Stimulated activated CD4-positive, alpha-beta T cell treated with anti-CD3 and anti-CD28 coated beads, TNF-alpha, amount 100 ng/mL, for 1 hour (primary cell): ENCODE results near the gene PLEKHG4.

ENCODE experiments used
- DNase-seq, 3 donors: peaks; one replicate each; pipeline ENCODE4 v3.0.0-alpha.2; 2020; ENCODE audit warnings: low read depth in 3 of 3, low spot score in 1 of 3

Gene PLEKHG4, protein sequence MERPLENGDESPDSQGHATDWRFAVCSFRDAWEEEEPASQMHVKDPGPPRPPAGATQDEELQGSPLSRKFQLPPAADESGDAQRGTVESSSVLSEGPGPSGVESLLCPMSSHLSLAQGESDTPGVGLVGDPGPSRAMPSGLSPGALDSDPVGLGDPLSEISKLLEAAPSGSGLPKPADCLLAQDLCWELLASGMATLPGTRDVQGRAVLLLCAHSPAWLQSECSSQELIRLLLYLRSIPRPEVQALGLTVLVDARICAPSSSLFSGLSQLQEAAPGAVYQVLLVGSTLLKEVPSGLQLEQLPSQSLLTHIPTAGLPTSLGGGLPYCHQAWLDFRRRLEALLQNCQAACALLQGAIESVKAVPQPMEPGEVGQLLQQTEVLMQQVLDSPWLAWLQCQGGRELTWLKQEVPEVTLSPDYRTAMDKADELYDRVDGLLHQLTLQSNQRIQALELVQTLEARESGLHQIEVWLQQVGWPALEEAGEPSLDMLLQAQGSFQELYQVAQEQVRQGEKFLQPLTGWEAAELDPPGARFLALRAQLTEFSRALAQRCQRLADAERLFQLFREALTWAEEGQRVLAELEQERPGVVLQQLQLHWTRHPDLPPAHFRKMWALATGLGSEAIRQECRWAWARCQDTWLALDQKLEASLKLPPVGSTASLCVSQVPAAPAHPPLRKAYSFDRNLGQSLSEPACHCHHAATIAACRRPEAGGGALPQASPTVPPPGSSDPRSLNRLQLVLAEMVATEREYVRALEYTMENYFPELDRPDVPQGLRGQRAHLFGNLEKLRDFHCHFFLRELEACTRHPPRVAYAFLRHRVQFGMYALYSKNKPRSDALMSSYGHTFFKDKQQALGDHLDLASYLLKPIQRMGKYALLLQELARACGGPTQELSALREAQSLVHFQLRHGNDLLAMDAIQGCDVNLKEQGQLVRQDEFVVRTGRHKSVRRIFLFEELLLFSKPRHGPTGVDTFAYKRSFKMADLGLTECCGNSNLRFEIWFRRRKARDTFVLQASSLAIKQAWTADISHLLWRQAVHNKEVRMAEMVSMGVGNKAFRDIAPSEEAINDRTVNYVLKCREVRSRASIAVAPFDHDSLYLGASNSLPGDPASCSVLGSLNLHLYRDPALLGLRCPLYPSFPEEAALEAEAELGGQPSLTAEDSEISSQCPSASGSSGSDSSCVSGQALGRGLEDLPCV

DNA sequence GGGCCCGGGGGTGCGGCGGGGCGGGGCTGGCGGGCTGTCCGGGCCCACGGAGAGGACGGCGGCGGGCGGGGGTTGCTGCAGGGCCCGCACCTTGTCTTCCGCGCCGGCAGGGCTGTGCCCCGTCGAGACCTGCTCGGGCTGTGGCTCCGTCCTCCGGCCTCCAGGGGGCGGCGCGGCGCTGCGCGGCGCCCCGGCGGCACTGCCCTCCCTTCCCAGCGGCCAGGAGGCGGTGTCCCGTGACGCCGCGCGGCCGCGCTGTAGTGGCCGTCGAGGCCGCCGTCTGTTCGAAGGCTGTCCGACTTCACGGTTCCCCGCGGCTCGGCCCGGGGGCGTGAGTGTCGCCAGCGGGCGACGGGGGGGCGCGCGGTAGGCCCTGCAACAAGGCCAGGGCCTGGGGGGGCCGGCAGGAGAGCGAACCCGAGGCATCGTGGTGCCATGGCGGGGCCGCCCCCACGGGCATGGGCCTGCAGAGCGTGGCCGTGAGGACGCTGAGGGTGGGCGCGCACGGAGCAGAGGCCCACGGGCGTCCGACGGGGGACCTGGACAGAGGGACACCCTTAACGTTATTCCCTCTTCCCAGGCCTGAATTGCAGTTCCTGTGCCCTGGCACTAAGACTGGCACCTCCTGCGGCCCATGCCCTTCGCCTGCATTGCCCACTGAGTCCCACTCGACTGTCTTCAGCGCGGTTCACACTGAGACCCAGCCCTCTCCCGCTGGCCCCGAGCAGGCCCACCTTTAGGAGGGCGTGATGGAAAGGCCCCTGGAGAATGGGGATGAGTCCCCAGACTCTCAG lies at the start of gene PLEKHG4:
Gene PLEKHG4, plus strand, starts transcription at position 237 of the 794 bp plus-strand sequence. Its CDS starts 513 bp downstream, at position 750.
- DNase-seq: peak; percentile 47 to 73 (median 68)

DNA sequence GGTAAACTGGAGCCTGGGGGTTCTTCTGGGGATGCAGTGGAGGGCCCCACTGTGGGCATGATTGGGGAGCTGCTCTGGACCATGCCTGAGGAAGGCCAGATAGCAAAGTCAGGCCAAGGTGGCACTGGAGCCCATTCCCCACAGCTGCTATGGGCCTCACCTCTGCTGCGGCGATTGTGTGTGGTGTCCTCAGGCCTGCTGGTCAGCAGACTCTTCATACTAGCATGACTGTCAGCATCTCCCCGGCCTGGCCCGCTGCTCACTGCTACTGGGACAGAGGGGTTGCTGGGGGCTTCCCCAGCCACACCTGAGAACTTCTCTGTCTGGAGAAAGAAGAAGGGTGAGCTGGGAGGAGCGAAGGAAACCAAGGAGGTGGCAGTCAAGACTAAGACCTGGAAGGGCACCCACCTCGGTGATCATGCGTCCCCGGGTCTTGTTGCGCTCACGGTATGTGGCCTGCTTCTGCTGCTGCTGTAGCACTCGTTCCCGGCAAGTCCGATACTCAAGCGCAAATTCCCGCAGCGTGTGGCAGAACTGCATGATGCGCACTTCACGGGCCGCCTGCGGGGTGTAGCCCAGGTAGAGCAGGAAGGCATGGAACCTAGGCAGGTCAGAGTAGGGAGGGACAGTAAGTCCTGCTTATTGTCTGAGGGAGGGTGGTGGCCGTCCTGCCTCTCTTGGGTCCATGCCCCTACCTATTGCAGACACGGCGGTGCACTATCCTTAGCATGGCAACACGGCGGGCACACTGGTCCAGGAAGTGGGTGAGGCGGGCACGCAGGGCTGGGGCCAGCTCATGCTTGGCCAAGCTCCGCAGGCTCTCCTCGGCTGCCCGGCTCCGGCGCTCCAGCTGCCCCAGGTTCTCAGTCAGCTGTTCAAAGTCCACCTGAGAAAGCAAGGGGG lies 49.2 kb upstream of the PLEKHG4 start:
- no peak for DNase-seq

DNA sequence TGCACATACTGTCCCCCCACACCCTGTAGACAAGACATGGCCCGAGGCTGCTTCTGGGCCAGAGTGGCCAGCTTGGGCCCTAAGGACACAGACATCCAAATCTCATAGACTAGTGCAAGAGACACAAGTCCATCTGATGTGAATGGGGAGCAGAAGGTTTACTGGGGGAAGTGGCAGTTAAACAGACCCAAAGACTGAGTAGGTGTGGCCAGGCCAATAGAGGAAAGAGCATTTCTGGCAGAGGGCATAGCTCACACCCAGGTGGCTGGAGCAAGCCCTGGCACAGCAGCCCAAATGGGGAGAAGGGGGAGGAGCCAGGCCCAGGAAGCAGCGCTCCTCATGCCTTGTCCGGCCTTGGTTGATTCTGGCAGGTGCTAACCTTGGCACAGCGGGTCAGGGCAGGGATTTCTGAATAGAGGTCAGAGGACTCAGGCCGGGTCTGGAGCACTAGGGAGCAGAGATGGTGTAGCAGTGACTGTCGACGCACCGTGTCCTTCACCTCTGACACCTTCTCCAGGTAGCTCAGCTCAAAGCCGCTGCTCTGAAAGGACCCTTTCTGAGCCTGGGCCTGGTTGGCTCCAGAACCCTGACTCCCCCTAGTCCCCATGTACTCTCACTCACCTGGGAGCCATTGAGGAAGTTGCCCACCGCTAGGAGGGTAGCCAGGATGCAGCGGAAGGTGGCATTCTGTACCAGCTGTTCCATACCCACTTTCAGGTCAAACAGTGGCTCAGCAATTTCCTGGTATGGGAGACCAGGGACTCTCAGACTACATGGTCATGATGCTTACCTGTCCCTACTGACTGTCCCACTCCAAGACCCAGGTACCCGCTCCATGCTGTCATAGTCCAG lies 48.3 kb upstream of the PLEKHG4 start:
- DNase-seq: no peak

DNA sequence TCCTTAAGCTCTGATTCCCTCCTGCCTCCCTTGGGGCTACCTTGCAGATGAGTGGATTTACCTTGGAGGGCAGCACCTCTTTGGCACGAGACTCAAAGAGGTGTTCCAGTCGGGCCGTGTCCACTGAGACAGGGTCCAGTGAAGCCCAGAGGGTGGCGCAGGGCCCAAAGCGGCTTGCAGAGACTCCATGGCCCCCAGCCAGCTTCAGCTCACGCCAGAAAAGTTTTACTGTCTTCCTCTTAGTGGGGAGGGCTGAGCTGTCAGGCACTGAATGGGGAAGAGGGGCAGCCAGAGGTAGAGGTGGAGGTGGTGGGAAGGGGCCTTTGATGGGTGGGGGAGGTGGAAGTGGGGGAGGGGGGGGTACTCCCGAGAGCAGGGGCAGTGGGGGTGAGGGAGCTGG lies 45.7 kb upstream of the PLEKHG4 start:
- no peak for DNase-seq

DNA sequence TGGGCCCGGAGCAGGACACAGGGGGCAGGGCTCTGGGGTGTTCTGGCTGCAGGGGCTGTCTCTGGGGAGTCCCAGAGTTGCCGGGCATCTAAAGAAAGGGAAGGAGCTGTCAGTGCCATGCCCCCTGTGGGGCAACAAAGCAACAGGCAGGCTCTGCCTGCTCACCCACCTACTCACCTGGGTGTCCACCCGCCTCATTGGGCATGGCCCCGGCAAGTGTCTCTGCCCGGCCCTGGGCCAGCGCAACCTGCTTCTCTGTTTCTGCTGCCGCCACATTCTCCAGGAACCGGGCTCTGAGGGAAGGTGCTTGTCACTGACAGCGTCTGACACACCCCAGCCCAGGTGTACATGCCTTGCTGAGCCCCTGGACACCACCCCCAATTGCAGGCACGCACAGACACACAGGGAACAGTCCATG lies 45.1 kb upstream of the PLEKHG4 start:
- DNase-seq: no peak

DNA sequence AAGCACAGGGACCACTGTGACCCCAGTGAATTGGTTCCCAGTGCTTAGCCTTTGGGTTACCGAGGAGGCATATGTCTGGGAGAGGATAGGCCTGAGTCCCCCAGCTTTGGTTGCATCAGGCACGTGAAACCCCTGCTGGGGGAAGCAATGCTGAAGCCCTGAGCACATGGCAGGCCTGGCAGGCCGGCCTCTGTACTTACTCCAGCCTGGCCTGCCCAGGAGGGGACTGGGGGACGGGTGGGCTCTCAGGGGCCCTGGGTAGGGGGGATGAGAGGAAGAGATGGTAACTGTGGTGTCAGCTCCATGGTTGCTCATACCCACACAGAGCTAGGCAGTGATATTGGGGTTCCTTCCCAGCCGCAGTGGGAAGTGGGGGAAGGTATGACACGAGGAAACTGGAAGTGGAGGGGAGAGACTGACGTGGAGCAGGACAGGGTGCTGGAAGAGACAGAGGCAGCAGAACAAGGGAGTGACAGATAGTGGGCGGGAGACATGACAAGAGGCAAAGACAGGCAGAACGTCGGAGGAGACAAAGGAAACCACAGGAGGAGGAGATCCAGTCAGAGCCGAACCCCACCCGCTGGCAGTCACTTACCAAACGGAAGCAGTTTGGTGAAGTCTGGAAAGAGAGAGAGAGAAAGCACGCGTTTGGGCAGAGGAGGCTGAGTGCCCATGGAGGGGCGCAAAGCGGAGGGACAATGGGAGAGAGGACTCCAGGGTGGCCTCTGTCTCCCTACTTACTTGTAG lies 43.3 kb upstream of the PLEKHG4 start:
- peak in 1 of 3 donors; percentile 33 for DNase-seq

DNA sequence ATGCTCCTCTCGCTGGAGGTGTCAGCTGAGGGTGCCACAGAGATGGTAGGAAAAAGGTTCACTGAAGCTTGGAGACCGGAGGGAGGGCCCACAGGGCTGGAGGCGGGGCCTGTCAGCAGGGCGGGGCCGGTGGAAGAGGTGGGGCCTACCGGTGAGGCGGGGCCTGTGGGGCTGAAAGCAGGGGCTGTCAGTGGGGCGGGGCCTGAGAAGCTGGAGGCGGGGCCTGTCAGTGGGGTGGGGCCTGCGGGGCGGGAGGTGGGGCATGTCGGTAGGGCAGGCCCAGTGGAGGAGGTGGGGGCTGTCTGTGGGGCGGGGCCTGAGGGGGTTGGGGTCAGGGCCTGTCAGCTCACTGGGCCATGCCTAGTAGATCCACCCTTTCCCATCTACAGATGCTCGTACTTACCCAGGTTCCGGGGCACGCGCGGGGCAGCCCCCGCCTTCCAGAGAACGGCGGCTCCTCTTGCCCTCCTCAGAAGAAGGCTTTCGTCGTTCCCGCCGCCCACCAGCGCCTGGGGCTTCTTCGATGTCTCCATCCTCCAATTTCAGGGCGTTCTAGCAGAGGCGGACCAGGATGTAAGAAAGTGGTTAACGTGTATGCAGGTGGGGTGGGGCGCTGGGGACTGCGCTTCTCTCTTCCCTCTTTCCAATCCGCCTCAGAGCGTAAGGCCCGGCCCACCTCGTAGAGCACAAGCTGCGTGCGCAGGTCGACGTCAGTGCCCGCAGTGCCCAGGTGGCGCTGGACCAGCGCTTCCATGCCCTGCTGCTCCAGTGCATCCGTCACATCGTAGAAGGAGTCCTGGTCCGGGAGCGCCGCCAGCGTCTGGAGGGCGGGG lies 42.6 kb upstream of the PLEKHG4 start:
- DNase-seq: peak; percentile 39 to 64 (median 45)

DNA sequence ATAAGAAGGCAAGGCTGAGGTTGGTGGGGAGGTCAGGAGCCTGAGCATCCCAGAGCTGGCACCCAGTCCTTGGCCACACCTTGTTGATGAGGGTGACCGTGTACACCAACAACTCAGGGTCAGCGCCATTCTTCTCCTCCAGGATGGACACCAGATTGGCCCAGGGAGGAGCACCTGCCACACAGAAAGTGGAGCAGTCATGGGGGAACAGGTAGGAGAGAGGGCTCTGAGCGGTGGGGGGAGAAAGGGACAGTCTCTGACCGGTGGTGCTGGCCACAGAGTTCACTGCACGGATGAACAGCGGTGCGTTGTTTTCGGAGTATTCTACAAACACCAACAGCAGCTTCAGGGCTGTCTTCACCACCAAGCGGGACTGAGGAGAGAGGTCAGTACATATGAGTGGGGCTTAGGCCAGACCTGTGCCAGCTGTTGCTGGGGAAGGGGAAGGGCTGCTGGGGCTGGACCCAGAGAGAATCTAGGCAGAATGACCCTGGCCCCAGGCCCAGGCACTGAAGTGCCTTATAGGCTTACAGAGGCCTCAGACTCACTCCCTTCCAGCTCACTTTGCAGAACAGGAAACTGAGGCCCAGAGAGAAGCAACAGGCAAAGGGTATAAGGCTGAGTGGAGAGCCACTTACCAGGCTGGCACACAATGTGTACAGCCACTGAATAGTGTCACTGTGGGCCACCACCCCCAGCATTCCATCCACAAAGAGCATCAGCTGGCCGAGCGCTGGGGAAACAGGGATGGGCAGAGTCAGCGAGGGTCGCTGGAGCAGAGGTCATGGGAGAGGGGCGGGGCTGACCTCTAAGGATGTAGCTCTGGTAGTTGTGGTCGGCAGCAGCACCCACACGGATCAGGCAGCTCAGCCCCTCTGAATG lies 41.7 kb upstream of the PLEKHG4 start:
- no peak for DNase-seq

DNA sequence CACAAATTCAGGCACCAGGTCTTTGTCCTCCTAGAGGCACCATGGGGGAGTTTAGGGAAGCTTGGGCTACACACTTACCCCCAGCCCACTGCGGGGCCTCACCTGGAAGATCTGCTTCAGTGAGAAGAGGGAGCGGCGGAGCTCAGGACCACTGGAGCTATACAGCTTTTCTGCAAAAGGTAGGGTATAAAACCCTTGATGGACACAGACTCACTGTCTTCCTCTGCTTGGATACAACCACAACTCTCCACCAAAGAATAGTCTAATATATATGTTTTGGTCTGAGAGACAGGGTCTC lies 41.1 kb upstream of the PLEKHG4 start:
- DNase-seq: no peak

DNA sequence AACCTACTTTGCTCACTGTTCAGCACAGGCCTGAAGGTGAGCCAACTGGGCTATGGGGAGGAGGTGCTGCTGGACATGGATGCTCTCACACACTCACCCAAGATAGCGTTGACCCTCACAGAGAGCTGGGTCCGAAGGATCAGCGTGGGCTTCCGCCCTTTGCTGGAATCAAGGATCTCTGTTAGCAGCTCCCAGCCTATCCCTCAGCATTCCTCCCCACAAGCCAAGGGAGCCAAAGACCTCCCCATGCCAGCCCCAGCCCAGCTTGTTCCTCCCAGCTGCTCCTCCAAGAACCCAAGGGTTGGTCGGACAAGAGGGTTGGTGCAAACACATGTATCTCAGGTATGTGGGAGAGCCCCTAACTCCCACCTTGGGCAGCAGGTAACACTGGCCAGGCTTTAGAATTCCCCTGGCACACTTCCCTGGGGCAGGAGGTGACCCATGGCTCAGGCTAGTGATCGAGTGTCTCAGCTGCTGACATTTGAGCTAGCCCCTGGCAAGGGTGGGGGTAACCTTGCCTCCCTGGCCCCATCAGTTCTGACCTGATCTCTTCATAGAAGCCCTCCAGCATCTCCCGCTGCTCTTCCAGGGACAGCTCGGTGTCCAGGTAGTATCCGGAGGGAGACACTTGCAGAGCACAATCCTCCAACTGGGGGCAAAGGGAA lies 40.4 kb upstream of the PLEKHG4 start:
- DNase-seq: no peak

DNA sequence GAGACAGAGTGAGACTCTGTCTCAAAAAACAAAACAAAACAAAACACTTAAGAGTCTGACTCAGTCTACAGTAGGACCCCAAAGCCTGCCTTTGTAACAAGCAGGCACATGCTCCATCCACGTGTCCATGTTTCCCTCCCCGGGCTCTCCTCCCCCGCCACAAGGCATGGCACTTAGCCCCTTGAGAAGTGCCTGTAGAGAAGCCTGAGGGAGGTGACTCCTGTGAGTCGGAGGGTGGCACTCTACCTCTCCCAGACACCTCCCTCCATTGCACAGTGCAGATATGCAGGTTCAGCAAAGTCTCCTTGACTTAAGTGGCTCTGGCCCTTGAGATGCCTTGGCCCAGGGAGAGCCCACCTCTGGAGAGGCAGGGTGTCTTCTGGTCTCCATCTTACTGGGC lies 38.8 kb upstream of the PLEKHG4 start:
- no peak for DNase-seq

DNA sequence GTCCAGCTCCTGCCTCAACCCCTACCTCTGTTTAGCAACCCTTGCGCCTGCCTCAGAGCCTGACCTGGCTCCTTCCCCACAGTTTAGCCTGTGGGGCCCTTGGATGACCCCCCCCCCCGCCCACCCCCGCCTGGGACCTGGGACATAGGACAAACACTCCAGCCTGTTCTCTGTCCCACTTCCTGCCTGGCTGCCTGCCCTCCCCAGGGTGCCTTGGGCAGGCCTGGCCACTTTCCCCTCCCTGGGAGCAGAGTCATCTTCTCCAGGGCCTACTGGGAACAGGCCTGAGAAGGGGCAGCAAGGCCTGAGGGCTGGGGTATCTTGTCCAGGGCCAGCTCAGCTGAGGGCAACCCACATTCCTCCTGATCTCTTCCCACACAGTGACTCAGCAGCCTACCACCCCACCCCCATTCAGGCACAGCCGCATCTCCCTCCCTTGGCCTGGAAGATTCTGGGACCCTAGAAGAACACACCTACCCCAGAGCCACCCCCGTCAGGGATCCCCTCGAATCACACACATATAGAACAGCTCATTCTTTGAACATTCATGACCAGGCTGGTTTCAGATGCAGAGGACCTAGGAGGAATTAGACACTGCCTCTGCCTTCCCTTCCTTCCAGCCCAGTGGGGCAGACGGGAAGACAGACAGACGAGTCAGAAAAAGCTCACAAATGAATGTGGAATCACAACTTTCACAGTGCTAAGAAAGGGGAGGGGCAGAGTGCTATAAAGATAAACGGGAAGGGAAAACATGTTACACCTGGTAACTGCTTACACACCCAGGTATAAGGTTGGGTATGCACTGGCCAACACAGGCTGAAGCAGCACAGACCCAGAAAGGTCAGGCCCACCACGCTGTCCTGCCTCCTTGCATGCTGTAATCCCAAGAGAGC lies 38.1 kb upstream of the PLEKHG4 start:
- no peak for DNase-seq

DNA sequence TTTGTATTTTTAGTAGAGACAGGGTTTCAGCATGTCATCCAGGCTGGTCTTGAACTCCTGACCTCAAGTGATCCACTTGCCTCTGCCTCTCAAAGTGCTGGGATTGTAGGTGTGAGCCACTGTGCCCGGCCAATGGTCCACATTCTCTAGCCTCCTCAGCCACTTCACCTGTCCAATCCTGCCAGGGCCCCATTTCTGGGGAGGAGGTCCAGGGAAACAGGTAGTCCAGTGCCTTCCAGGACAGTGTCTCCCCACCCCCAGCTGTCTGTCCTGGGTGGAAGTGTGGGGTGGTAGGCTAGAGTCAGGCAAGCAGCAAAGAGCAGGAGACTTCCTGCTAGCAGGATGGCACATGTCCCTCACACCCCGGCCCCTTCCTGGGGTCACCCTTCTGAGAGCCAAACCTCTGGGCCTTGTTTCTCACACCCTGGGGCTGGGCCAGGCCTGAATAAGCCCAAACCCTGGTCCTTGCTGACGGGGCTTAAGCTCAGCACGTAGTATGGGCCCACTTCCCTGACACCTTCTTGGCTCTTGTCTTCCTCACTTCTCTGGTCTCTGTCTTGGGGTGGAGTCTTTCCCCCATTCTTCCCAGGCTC lies 37.1 kb upstream of the PLEKHG4 start:
- DNase-seq: no peak

DNA sequence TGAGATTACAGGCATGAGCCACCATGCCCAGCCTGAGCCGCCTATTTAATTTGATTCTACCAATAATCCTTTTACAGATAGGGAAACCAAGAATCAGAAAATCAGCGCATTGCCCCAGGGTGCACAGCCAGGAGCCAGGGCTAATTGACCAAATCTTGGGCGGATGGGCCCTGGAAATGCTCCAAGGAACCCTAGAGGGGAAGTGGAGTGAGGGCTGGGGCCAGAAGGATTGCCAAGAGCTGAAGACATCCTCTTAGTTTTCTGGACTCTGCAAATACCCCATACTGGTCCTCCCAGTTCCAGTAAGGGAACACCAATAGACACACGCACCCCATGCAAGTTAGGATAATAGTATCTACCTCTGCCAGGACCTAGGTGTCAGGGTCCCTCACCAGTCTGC lies 35.9 kb upstream of the PLEKHG4 start:
- no peak for DNase-seq
